CD14-positive monocyte (primary cell): ENCODE measurements around the gene ANKRD37. TPM values are rescaled to one million over a fixed set of nuclear protein-coding genes. Genes with fewer than 3 reads are reported as not detected.

Experiments used
- DNase-seq, 3 donors: peaks; one replicate each; pipeline ENCODE4 v3.0.0-alpha.2; 2011 to 2022
- H2AFZ ChIP-seq: 2 replicates; pipeline ENCODE4 v1.6.0; 2012; ENCODE audit warnings: mild to moderate bottlenecking, low read depth, low read length, inconsistent platforms; ENCODE audit not compliant: insufficient read depth, poor library complexity, severe bottlenecking
- H3K27ac ChIP-seq, 2 donors: 1 replicate in 1 of 2; 2 replicates in 1 of 2; pipeline ENCODE4 v1.5.1; 2012 to 2013; ENCODE audit warnings: low read length in 2 of 2, control low read depth in 1 of 2, inconsistent platforms in 1 of 2, low read depth in 1 of 2, mild to moderate bottlenecking in 1 of 2
- H3K27me3 ChIP-seq, 2 donors: one replicate each; pipeline versions ENCODE4 v1.6.0 to v1.6.1; 2011 to 2013; ENCODE audit warnings: low read length in 2 of 2; ENCODE audit not compliant: control insufficient read depth in 2 of 2, insufficient read depth in 2 of 2
- H3K36me3 ChIP-seq, 2 donors: replicated peaks in 1 of 2; 1 replicate in 1 of 2; 2 replicates in 1 of 2; pipeline versions ENCODE4 v1.5.1 to v1.6.1; 2012 to 2013; ENCODE audit warnings: low read length in 2 of 2, control low read depth in 1 of 2, inconsistent platforms in 1 of 2, mild to moderate bottlenecking in 1 of 2; ENCODE audit not compliant: insufficient read depth in 2 of 2, control insufficient read depth in 1 of 2
- H3K4me1 ChIP-seq, 2 donors: 1 replicate in 1 of 2; 2 replicates in 1 of 2; pipeline versions ENCODE4 v1.5.1 to v1.6.1; 2012 to 2013; ENCODE audit warnings: low read length in 2 of 2, control low read depth in 1 of 2, inconsistent platforms in 1 of 2, mild to moderate bottlenecking in 1 of 2, moderate library complexity in 1 of 2; ENCODE audit not compliant: insufficient read depth in 2 of 2, control insufficient read depth in 1 of 2
- H3K4me2 ChIP-seq: replicated peaks from 2 replicates; pipeline ENCODE3; 2012; ENCODE audit warnings: low read length, moderate library complexity, mild to moderate bottlenecking; ENCODE audit not compliant: poor library complexity, severe bottlenecking; ENCODE audit errors: extremely low read depth
- H3K4me3 ChIP-seq, 3 experiments: fragments of 200-600 bp in 1 of 3; sonication (generic) in 1 of 3; replicated peaks in 1 of 3; 1 replicate in 2 of 3; 2 replicates in 1 of 3; pipeline ENCODE4 v1.5.1; 2011 to 2013; ENCODE audit warnings: low read length in 3 of 3, mild to moderate bottlenecking in 3 of 3, control low read depth in 2 of 3, low read depth in 2 of 3, inconsistent platforms in 1 of 3, moderate library complexity in 1 of 3
- H3K79me2 ChIP-seq: 2 replicates; pipeline ENCODE4 v1.6.0; 2012; ENCODE audit warnings: mild to moderate bottlenecking, control low read depth, inconsistent platforms, low read length, moderate library complexity; ENCODE audit not compliant: insufficient read depth
- H3K9ac ChIP-seq: 2 replicates; pipeline ENCODE4 v1.6.0; 2017; ENCODE audit warnings: low read length, mild to moderate bottlenecking; ENCODE audit not compliant: insufficient read depth, poor library complexity, severe bottlenecking
- H3K9me3 ChIP-seq, 2 donors: replicated peaks in 1 of 2; 1 replicate in 1 of 2; 2 replicates in 1 of 2; pipeline versions ENCODE4 v1.5.1 to v1.6.1; 2012 to 2013; ENCODE audit warnings: low read length in 2 of 2, control low read depth in 1 of 2; ENCODE audit not compliant: control insufficient read depth in 1 of 2, insufficient read depth in 1 of 2
- H4K20me1 ChIP-seq: 2 replicates; pipeline ENCODE4 v1.6.0; 2012; ENCODE audit warnings: mild to moderate bottlenecking, low read length, control low read depth, moderate library complexity; ENCODE audit not compliant: insufficient read depth
- H3K27ac Mint-ChIP-seq, 7 donors: one replicate each; pipeline ENCODE4 v1.8.0; 2020; ENCODE audit warnings: mild to moderate bottlenecking in 7 of 7, mixed read lengths in 7 of 7, moderate library complexity in 6 of 7, inconsistent platforms in 2 of 7
- H3K27me3 Mint-ChIP-seq, 3 donors: one replicate each; pipeline ENCODE4 v1.8.0; 2021 to 2022; ENCODE audit warnings: low read depth in 3 of 3, mild to moderate bottlenecking in 3 of 3, mixed read lengths in 3 of 3, moderate library complexity in 3 of 3, inconsistent platforms in 1 of 3
- H3K36me3 Mint-ChIP-seq, 2 donors: one replicate each; pipeline ENCODE4 v1.8.0; 2020; ENCODE audit warnings: mixed read lengths in 2 of 2, inconsistent platforms in 1 of 2, mild to moderate bottlenecking in 1 of 2
- H3K4me1 Mint-ChIP-seq: one replicate; pipeline ENCODE4 v1.8.0; 2020; ENCODE audit warnings: mild to moderate bottlenecking, mixed read lengths
- H3K4me3 Mint-ChIP-seq, 2 donors: one replicate each; pipeline ENCODE4 v1.8.0; 2020; ENCODE audit warnings: mild to moderate bottlenecking in 2 of 2, mixed read lengths in 2 of 2, moderate library complexity in 1 of 2
- H3K9me3 Mint-ChIP-seq, 7 donors: one replicate each; pipeline ENCODE4 v1.8.0; 2020 to 2022; ENCODE audit warnings: mixed read lengths in 7 of 7, mild to moderate bottlenecking in 6 of 7, moderate library complexity in 6 of 7, inconsistent platforms in 2 of 7
- CTCF ChIP-seq: fragments of 200-600 bp; IDR thresholded peaks from one replicate; pipeline ENCODE4 v1.8.0; 2022; ENCODE audit warnings: antibody characterized with exemption, mild to moderate bottlenecking
- WGBS: methylation state at CpG from one replicate; pipeline ENCODE4 v1.1.5; 2013; ENCODE audit warnings: missing lambda C conversion rate; ENCODE audit not compliant: insufficient coverage; 5-methylcytosine and 5-hydroxymethylcytosine counted together
- intact Hi-C, 2 donors: fragments of 100-400 bp; cut with micrococcal nuclease; formaldehyde crosslinking; loops; one replicate each; pipeline versions ENCODE4 v1.15.0 to v1.15.1; 2023
- polyA plus RNA-seq, 3 donors: library from polyadenylated mRNA; depleted of rRNA in 1 of 3; unstranded in 2 of 3; stranded (reverse) in 1 of 3; fragments of 300-500 nt in 2 of 3; fragments of >200 nt in 1 of 3; fragmentation: Illumina TruSeq in 2 of 3; gene quantifications; 1 replicate in 2 of 3; 2 replicates in 1 of 3; pipeline ENCODE4 v1.2.3, GENCODE V29; 2012 to 2021

ANKRD37 gene
- polyA plus RNA-seq, 3 donors, result 4.2 to 6.5 (median 5.4) TPM

DNA sequence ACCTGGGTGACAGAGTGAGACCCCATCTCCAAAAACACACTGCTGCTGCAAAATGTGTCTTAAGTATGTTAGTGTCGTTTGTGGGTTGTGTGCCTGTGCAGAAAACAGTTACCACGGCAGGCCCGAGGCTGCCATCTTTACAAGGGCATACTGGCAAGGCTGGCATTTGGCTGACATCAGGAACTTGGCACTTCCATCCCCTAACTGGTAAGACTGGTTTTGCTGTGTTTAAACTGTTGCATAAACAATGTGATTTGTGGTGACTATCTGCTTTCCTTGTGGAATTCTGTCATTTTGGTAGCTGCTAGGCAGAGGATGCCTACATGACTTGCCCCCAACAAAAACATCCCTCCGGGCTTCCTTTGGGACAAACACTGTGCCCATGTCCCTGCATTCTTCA lies 13.2 kb upstream of the ANKRD37 start:
- no CpG with 5 or more reads among the region's 4 CpGs for WGBS
- Histone ChIP-seq H3K4me3 (no peak overlapping the region), H3K27ac (no peak overlapping the region), H4K20me1 (no peaks in the 10 kb centered on the region), H3K27me3 (peaks cover 18 to 30% of the 10 kb centered on the region in 2 donors), H2AFZ (no peak overlapping the region), H3K79me2 (no peaks in the 10 kb centered on the region), H3K4me1 (peaks cover 0 to 3% of the 10 kb centered on the region in 2 donors), H3K4me2 (no peak overlapping the region), H3K9ac (no peak overlapping the region), H3K36me3 (no peaks in the 10 kb centered on the region), H3K9me3 (peaks cover 0 to 8% of the 10 kb centered on the region in 2 donors)
- Mint-ChIP-seq H3K27me3 (peaks cover 30 to 39% (median 33%) of the 10 kb centered on the region in 3 donors), H3K27ac (peak overlapping the region in 1 of 7 donors; percentile 50), H3K9me3 (peaks cover 3 to 15% (median 8%) of the 10 kb centered on the region in 7 donors), H3K36me3 (no peaks in the 10 kb centered on the region), H3K4me1 (peaks cover 9% of the 10 kb centered on the region), H3K4me3 (peak overlapping the region in 1 of 2 donors; percentile 65)
- intact Hi-C loops, result no loop called here
- DNase-seq, result no peak
- TF ChIP-seq CTCF, result no peak

- peaks cover 18 to 30% of the 10 kb centered on the region in 2 donors for H3K27me3 ChIP-seq
- H3K27ac ChIP-seq, result no peak overlapping the region
Measured at GRCh38 chr4:185384061-185384460, 12.6 kb upstream of the ANKRD37 start.

More at GRCh38 chr4:185384061-185384460, 12.6 kb upstream of the ANKRD37 start:
- no peak for DNase-seq
- H3K9me3 Mint-ChIP-seq, result peaks cover 3 to 15% (median 8%) of the 10 kb centered on the region in 7 donors
- peak overlapping the region in 1 of 2 donors; percentile 65 for H3K4me3 Mint-ChIP-seq
- Histone ChIP-seq H4K20me1 (no peaks in the 10 kb centered on the region), H3K4me1 (peaks cover 0 to 3% of the 10 kb centered on the region in 2 donors), H2AFZ (no peak overlapping the region), H3K4me3 (no peak overlapping the region), H3K36me3 (no peaks in the 10 kb centered on the region), H3K79me2 (no peaks in the 10 kb centered on the region), H3K9me3 (peaks cover 0 to 8% of the 10 kb centered on the region in 2 donors), H3K9ac (no peak overlapping the region), H3K4me2 (no peak overlapping the region)
- 80% methylated on average over 1 of the region's 2 CpGs for WGBS
- peaks cover 9% of the 10 kb centered on the region for H3K4me1 Mint-ChIP-seq
- peaks cover 29 to 39% (median 33%) of the 10 kb centered on the region in 3 donors for H3K27me3 Mint-ChIP-seq
- no peaks in the 10 kb centered on the region for H3K36me3 Mint-ChIP-seq
- H3K27ac Mint-ChIP-seq, result no peak overlapping the region
- TF ChIP-seq CTCF, result no peak
- intact Hi-C loops, result no loop called here
